ENCODE results near the gene ZKSCAN5. TPM values are rescaled to one million over a fixed set of nuclear protein-coding genes. Genes with fewer than 3 reads are reported as not detected.

The ZKSCAN5 gene
- total RNA-seq, 3 donors from 2014 or later (not counting 1 experiment from before 2014, with no cell fraction given), result 6.8 to 9.7 (median 7.4) TPM

- Mint-ChIP-seq H3K4me1 (peaks cover 18% of the 10 kb centered on the region in 2 donors), H3K4me3 (no peak overlapping the region), H3K27ac (peak overlapping the region in 1 of 2 donors; percentile 58), H3K36me3 (no peaks in the 10 kb centered on the region), H3K9me3 (no peaks in the 10 kb centered on the region), H3K27me3 (ENCODE audit: low read depth in 2 of 2) (no peaks in the 10 kb centered on the region)
- peaks cover 42% of the 10 kb centered on the region for H3K36me3 ChIP-seq (ENCODE audit: control insufficient read depth, insufficient read depth, low read length)
- WGBS (ENCODE audit: insufficient coverage), result 93% methylated on average over 6 of the region's 6 CpGs
- H3K27me3 ChIP-seq (ENCODE audit: control insufficient read depth, insufficient read depth, low read length), result no peaks in the 10 kb centered on the region
- no peak for ATAC-seq
- H3K4me3 ChIP-seq (ENCODE audit: low read length), result no peak overlapping the region
- no peak overlapping the region for H3K27ac ChIP-seq (ENCODE audit: low read length)
- intact Hi-C loops (cut with micrococcal nuclease), result loop anchor here (5.0 kb wide), 1 partner anchor 40 kb away; no protein-coding TSS in a partner anchor
- no peaks in the 10 kb centered on the region for H3K4me1 ChIP-seq (ENCODE audit: control insufficient read depth, insufficient read depth, low read length)
- H3K9me3 ChIP-seq (ENCODE audit: control insufficient read depth, insufficient read depth, low read length), result no peaks in the 10 kb centered on the region
- DNase-seq, result no peak
- no peak for TF ChIP-seq CTCF (IDR thresholded peaks at IDR 0.05)
Observed at GRCh38 chr7:99457050-99457649, 47.3 kb upstream of the ZKSCAN5 start.

GRCh38 chr7:99457650-99458493 is 46.6 kb upstream of the ZKSCAN5 start:
- Mint-ChIP-seq H3K4me1 (peaks cover 18 to 22% of the 10 kb centered on the region in 2 donors), H3K27me3 (ENCODE audit: low read depth in 2 of 2) (no peaks in the 10 kb centered on the region), H3K27ac (peak overlapping the region in 1 of 2 donors; percentile 29), H3K9me3 (no peaks in the 10 kb centered on the region), H3K36me3 (no peaks in the 10 kb centered on the region), H3K4me3 (no peak overlapping the region)
- Histone ChIP-seq H3K27ac (ENCODE audit: low read length) (no peak overlapping the region), H3K36me3 (ENCODE audit: control insufficient read depth, insufficient read depth, low read length) (peaks cover 41% of the 10 kb centered on the region), H3K27me3 (ENCODE audit: control insufficient read depth, insufficient read depth, low read length) (no peaks in the 10 kb centered on the region), H3K4me3 (ENCODE audit: low read length) (no peak overlapping the region), H3K4me1 (ENCODE audit: control insufficient read depth, insufficient read depth, low read length) (no peaks in the 10 kb centered on the region), H3K9me3 (ENCODE audit: control insufficient read depth, insufficient read depth, low read length) (no peaks in the 10 kb centered on the region)
- ATAC-seq (no peak), DNase-seq (no peak)
- WGBS (ENCODE audit: insufficient coverage), result 95% methylated on average over 23 of the region's 26 CpGs
- intact Hi-C loops (cut with micrococcal nuclease), result loop anchor here (5.0 kb wide), 1 partner anchor 41 kb away; no protein-coding TSS in a partner anchor
- TF ChIP-seq CTCF (IDR thresholded peaks at IDR 0.05), result no peak

DNA sequence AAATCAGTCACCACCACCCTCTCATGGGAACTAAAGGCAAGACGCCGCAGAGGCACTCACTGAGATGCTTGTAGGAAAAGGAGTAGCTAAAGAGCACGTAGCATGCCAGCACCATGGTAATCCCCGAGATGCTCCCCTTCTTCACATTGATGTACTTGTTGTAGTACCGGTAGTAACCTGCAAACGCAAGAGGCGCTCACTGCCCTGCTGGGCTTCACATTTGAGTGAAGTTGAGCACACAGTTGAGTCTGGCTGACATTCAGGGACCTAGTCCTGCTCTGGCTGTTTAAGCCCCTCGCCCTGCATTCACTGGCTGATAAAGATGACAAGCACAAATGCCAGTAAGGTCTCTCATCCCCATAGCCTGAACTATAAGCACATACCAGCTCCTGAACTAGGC is 45.4 kb upstream of the ZKSCAN5 start:
- TF ChIP-seq CTCF (IDR thresholded peaks at IDR 0.05), result no peak
- intact Hi-C loops (cut with micrococcal nuclease), result loop anchor here (5.0 kb wide), 1 partner anchor 42 kb away; no protein-coding TSS in a partner anchor
- Histone ChIP-seq H3K4me1 (ENCODE audit: control insufficient read depth, insufficient read depth, low read length) (no peaks in the 10 kb centered on the region), H3K4me3 (ENCODE audit: low read length) (no peak overlapping the region), H3K36me3 (ENCODE audit: control insufficient read depth, insufficient read depth, low read length) (peaks cover 43% of the 10 kb centered on the region), H3K9me3 (ENCODE audit: control insufficient read depth, insufficient read depth, low read length) (no peaks in the 10 kb centered on the region), H3K27ac (ENCODE audit: low read length) (no peak overlapping the region), H3K27me3 (ENCODE audit: control insufficient read depth, insufficient read depth, low read length) (no peaks in the 10 kb centered on the region)
- H3K4me1 Mint-ChIP-seq, result peaks cover 22 to 27% of the 10 kb centered on the region in 2 donors
- DNase-seq (peak in 1 of 2 donors; percentile 49), ATAC-seq (peak in 2 of 3 donors; percentile 47 to 70)
- no peak overlapping the region for H3K4me3 Mint-ChIP-seq
- H3K27ac Mint-ChIP-seq, result peak overlapping the region in 1 of 2 donors; percentile 29
- WGBS (ENCODE audit: insufficient coverage), result 92% methylated on average over 8 of the region's 8 CpGs
- no peaks in the 10 kb centered on the region for H3K36me3 Mint-ChIP-seq
- no peaks in the 10 kb centered on the region for H3K27me3 Mint-ChIP-seq (ENCODE audit: low read depth in 2 of 2)
- no peaks in the 10 kb centered on the region for H3K9me3 Mint-ChIP-seq
